ENCODE results near the gene RPRD1B. TPM values are rescaled to one million over a fixed set of nuclear protein-coding genes. Genes with fewer than 3 reads are reported as not detected.

Gene RPRD1B
- total and polyA plus RNA-seq, 2 of the 8 experiments (the other 6 are each of a cell fraction or from before 2014, with no cell fraction given) = 10.3 to 20.9 TPM

DNA sequence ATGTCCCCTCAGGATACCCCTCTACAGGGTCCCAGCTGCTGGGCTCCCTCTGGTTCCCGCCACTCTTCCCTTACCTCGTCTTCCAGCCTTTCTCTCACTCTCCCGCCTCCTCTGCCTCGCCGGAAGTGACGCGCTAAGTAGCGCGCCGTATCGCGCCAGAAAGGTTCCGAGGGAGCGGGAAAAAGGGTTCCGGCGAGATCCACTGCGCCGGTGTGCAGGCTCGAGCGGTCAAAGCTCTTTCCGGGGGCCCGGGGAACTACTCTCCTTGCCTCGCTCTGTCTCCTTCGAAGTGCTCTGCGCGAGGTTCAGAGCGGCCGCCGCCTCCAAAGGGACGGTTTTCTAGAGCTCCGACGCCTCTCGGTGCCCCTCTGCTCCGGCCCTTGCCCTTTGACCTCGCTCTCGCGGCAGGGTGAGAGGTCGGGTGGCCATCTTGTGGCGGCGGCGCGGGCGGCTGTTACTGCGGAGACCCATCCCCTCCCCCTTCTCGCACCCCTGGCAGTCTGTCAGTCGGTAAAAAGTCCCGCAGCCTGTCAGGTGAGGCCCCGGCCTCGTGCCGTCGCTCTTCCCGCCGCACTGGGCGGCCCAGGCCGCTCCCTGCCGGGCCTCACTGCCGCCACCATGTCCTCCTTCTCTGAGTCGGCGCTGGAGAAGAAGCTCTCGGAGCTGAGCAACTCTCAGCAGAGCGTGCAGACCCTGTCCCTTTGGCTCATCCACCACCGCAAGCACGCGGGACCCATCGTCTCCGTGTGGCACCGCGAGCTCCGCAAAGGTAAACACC lies at the start of gene RPRD1B, which contains the start of gene TTI1 (continued):
- TF ChIP-seq RAD21 (IDR thresholded peaks at IDR 0.05 in 1 of 2, conservative IDR thresholded peaks at IDR 0.05 in 1 of 2; ENCODE audit: low read depth in 2 of 2, low read length in 2 of 2) (no peak), JUND (IDR thresholded peaks at IDR 0.05; ENCODE audit: low read length) (no peak), NANOG (IDR thresholded peaks at IDR 0.05; ENCODE audit: insufficient read depth, low read depth, low read length, poor library complexity, severe bottlenecking) (no peak), SIN3A (conservative IDR thresholded peaks at IDR 0.05 in 1 of 2, IDR thresholded peaks at IDR 0.05 in 1 of 2; ENCODE audit: low read depth in 1 of 2, low read length in 2 of 2) (peak; percentile 74 to 81)
